Parathyroid adenoma (tissue), 2 donors: ENCODE data around the gene GGA2.

ENCODE experiments used
- H2AFZ ChIP-seq: fragments of 300-600 bp; sonication (generic); one replicate; pipeline ENCODE4 v1.7.0; 2017; ENCODE audit warnings: antibody characterized with exemption, mild to moderate bottlenecking
- H3K27ac ChIP-seq: fragments of 300-600 bp; sonication (generic); one replicate; pipeline ENCODE4 v1.7.0; 2017
- H3K27me3 ChIP-seq: fragments of 300-600 bp; sonication (generic); one replicate; pipeline ENCODE4 v1.7.0; 2017; ENCODE audit warnings: low read length; ENCODE audit not compliant: control insufficient read depth, insufficient read depth
- H3K36me3 ChIP-seq: fragments of 300-600 bp; sonication (generic); one replicate; pipeline ENCODE4 v1.7.0; 2017; ENCODE audit warnings: low read length; ENCODE audit not compliant: control insufficient read depth, insufficient read depth
- H3K4me1 ChIP-seq: fragments of 300-600 bp; sonication (generic); one replicate; pipeline ENCODE4 v1.7.0; 2017; ENCODE audit warnings: control low read depth
- H3K4me2 ChIP-seq: fragments of 300-600 bp; sonication (generic); one replicate; pipeline ENCODE4 v1.7.0; 2017; ENCODE audit warnings: low read length
- H3K4me3 ChIP-seq: fragments of 300-600 bp; sonication (generic); one replicate; pipeline ENCODE4 v1.7.0; 2017; ENCODE audit warnings: low read depth, low read length
- H3K79me2 ChIP-seq: fragments of 300-600 bp; sonication (generic); one replicate; pipeline ENCODE4 v1.7.0; 2017; ENCODE audit warnings: control low read depth
- H3K9ac ChIP-seq: fragments of 300-600 bp; sonication (generic); one replicate; pipeline ENCODE4 v1.7.0; 2017; ENCODE audit warnings: mild to moderate bottlenecking
- H3K9me3 ChIP-seq: fragments of 300-600 bp; sonication (generic); one replicate; pipeline ENCODE4 v1.7.0; 2017; ENCODE audit warnings: low read length; ENCODE audit not compliant: control insufficient read depth
- TF ChIP-seq, protein P1 (sequence below): fragments of 300-600 bp; sonication (generic); IDR thresholded peaks from one replicate; pipeline ENCODE4 v1.7.0; 2017; ENCODE audit warnings: antibody characterized with exemption, mild to moderate bottlenecking
- donor health status: primary hyperparathyroidism.

GGA2 gene

DNA sequence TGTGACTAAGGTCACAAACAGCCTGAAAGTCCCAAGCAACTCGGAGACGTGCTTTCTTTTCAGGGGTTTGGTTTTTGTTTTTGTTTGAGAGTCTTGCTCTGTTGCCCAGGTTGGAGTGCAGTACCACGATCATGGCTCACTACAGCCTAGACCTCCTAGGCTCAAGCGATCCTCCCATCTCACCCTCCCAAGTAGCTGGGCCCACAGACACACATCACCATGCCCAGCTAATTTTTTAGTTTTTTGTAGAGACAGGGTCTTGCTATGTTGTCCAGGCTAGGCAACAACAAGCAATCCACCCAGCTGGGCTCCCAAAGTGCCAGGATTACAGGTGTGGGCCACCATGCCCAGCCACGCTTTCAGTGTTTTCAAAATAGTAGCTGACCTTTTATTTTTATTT lies 19.8 kb upstream of the GGA2 start:
- no peaks in the 10 kb centered on the region for H3K4me1 ChIP-seq
- H3K27ac ChIP-seq: no peak overlapping the region
- no peak overlapping the region for H3K9ac ChIP-seq
- no peaks in the 10 kb centered on the region for H3K9me3 ChIP-seq
- H3K27me3 ChIP-seq: no peaks in the 10 kb centered on the region
- TF ChIP-seq, protein P1, sequence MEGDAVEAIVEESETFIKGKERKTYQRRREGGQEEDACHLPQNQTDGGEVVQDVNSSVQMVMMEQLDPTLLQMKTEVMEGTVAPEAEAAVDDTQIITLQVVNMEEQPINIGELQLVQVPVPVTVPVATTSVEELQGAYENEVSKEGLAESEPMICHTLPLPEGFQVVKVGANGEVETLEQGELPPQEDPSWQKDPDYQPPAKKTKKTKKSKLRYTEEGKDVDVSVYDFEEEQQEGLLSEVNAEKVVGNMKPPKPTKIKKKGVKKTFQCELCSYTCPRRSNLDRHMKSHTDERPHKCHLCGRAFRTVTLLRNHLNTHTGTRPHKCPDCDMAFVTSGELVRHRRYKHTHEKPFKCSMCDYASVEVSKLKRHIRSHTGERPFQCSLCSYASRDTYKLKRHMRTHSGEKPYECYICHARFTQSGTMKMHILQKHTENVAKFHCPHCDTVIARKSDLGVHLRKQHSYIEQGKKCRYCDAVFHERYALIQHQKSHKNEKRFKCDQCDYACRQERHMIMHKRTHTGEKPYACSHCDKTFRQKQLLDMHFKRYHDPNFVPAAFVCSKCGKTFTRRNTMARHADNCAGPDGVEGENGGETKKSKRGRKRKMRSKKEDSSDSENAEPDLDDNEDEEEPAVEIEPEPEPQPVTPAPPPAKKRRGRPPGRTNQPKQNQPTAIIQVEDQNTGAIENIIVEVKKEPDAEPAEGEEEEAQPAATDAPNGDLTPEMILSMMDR: no peak
- no peak overlapping the region for H3K4me3 ChIP-seq
- H3K4me2 ChIP-seq: no peak overlapping the region
- peaks cover 3% of the 10 kb centered on the region for H3K79me2 ChIP-seq
- no peaks in the 10 kb centered on the region for H3K36me3 ChIP-seq
- no peak overlapping the region for H2AFZ ChIP-seq

- Histone ChIP-seq H3K27me3 (no peaks in the 10 kb centered on the region), H3K4me3 (no peak overlapping the region), H3K4me2 (no peak overlapping the region), H2AFZ (no peak overlapping the region), H3K9me3 (no peaks in the 10 kb centered on the region), H3K79me2 (peaks cover 3% of the 10 kb centered on the region), H3K36me3 (no peaks in the 10 kb centered on the region), H3K27ac (no peak overlapping the region), H3K4me1 (no peaks in the 10 kb centered on the region), H3K9ac (no peak overlapping the region)
- TF ChIP-seq, protein P1: no peak
Observed at GRCh38 chr16:23528644-23529310, 18.5 kb upstream of the GGA2 start.

- no peaks in the 10 kb centered on the region for H3K4me1 ChIP-seq
- no peaks in the 10 kb centered on the region for H3K9me3 ChIP-seq
- H3K36me3 ChIP-seq: no peaks in the 10 kb centered on the region
- no peak overlapping the region for H3K4me2 ChIP-seq
- H2AFZ ChIP-seq: no peak overlapping the region
- H3K27ac ChIP-seq: no peak overlapping the region
- no peak overlapping the region for H3K9ac ChIP-seq
- H3K27me3 ChIP-seq: no peaks in the 10 kb centered on the region
- no peak overlapping the region for H3K4me3 ChIP-seq
- peaks cover 3% of the 10 kb centered on the region for H3K79me2 ChIP-seq
- TF ChIP-seq, protein P1: no peak
Observed at GRCh38 chr16:23527961-23528643, 17.8 kb upstream of the GGA2 start.

DNA sequence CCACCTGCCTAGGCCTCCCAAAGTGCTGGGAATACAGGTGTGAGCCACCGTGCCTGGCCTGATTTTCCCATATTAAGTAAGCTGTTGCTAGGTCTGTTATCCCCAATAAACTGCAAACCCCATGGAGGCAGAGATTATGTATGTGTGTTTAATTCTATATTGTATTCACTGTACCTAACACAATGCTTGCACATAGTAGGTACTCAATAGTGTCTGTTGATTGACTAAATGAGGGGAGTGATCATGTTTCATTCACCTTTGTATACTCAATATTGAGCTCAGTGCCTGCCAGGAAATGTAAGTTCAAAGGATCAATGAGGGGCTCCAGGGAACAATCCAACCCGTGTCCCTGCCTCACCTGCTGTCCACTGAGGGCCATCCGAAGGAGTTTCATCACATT lies 14.6 kb upstream of the GGA2 start:
- H3K36me3 ChIP-seq: no peaks in the 10 kb centered on the region
- TF ChIP-seq, protein P1: no peak
- no peaks in the 10 kb centered on the region for H3K4me1 ChIP-seq
- no peak overlapping the region for H3K4me3 ChIP-seq
- H3K79me2 ChIP-seq: no peaks in the 10 kb centered on the region
- no peak overlapping the region for H2AFZ ChIP-seq
- H3K9ac ChIP-seq: no peak overlapping the region
- no peak overlapping the region for H3K27ac ChIP-seq
- no peaks in the 10 kb centered on the region for H3K9me3 ChIP-seq
- no peak overlapping the region for H3K4me2 ChIP-seq
- no peaks in the 10 kb centered on the region for H3K27me3 ChIP-seq
